Motor neuron (in vitro differentiated cells): ENCODE data around the gene SLC15A1. TPM values are rescaled to one million over a fixed set of nuclear protein-coding genes. Genes with fewer than 3 reads are reported as not detected.

Source experiments
- ATAC-seq, 8 experiments: fragments of 200-7000 bp; cut with Tn5 transposase; replicated peaks in 6 of 8; 2 replicates each; pipeline ENCODE4 v1.8.0; 2021; ENCODE audit warnings: mild to moderate bottlenecking in 8 of 8, moderate library complexity in 8 of 8
- H3K27ac ChIP-seq, 2 donors: fragments of 250-450 bp; sonication (Bioruptor Pico); 2 replicates each; pipeline ENCODE4 v1.9.0; 2021; ENCODE audit warnings: antibody characterized with exemption in 2 of 2, mild to moderate bottlenecking in 2 of 2, moderate library complexity in 1 of 2
- H3K4me1 ChIP-seq, 2 donors: fragments of 250-450 bp; sonication (Bioruptor Pico); replicated peaks in 1 of 2; 2 replicates each; pipeline ENCODE4 v1.6.1; 2021; ENCODE audit warnings: antibody characterized with exemption in 2 of 2, mild to moderate bottlenecking in 2 of 2, moderate library complexity in 1 of 2
- H3K4me3 ChIP-seq, 5 donors: fragments of 250-450 bp; sonication (Bioruptor Pico); 2 replicates each; pipeline ENCODE4 v1.9.0; 2021; ENCODE audit warnings: antibody characterized with exemption in 5 of 5, mild to moderate bottlenecking in 5 of 5, moderate library complexity in 4 of 5
- WGBS, 10 experiments: fragments of 450-650 bp; shearing (Covaris generic); methylation state at CpG; one replicate each; pipeline ENCODE4 v1.0.0; 2022; 5-methylcytosine and 5-hydroxymethylcytosine counted together
- in situ Hi-C, 9 experiments: fragments of 400-800 bp; cut with MboI; loops; one replicate each; pipeline ENCODE4 v1.15.0; 2021; ENCODE audit warnings: low sequenced_read_pairs in 9 of 9, low pct_unique_long_range_greater_than_20kb in 2 of 9; ENCODE audit not compliant: unreplicated experiment in 9 of 9
- total RNA-seq, 8 experiments: library from RNA; unstranded; fragments of 300-600 nt; gene quantifications; 2 replicates each; pipeline versions ENCODE4 v1.2.3 to v1.2.4, GENCODE V29; 2022

Gene SLC15A1
- total RNA-seq, 8 experiments from 2014 or later = 0.09 to 0.38 (median 0.28) TPM; not detected in 3

GRCh38 chr13:98775844-98776598 lies 23.5 kb upstream of the SLC15A1 start:
- WGBS, 10 experiments = 46 to 96% (median 90%) methylated on average over 2 to 9 of the region's 22 CpGs; no CpG with 5 or more reads in 2 of the 10 experiments
- peak in 2 of 8 experiments; percentile 46 to 87 for ATAC-seq
- Histone ChIP-seq H3K27ac (no peak overlapping the region), H3K4me3 (no peak overlapping the region), H3K4me1 (no peaks in the 10 kb centered on the region)
- in situ Hi-C loops = no loop called here

- Histone ChIP-seq H3K27ac (no peak overlapping the region), H3K4me1 (no peaks in the 10 kb centered on the region), H3K4me3 (no peak overlapping the region)
- in situ Hi-C loops = no loop called here
- ATAC-seq = no peak
- WGBS, 10 experiments = 40 to 90% (median 72%) methylated on average over 1 to 8 of the region's 15 CpGs; no CpG with 5 or more reads in 6 of the 10 experiments
Observed at GRCh38 chr13:98775386-98775785, 22.9 kb upstream of the SLC15A1 start.

DNA sequence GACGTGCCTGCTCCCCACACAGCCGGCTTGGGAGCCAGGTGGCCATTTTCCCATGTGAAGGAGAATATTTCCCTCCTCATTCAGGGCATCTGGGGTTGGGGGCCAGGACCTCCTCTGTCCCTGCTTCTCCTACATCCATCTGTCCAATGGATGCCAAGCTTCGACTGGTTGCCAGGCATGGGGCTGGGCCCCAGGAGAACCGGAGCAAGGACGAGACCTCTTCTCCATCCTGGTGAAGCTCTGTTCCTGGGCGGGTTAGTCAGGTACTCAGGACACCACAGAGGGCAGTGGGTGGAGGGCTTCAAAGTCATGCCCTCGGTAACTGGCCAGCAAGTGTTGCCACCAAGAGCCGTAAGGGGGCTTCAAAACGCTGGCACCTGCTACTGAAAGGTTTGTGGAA lies 22.3 kb upstream of the SLC15A1 start:
- H3K4me3 ChIP-seq = no peak overlapping the region
- ATAC-seq = no peak
- no peak overlapping the region for H3K27ac ChIP-seq
- in situ Hi-C loops = no loop called here
- no peaks in the 10 kb centered on the region for H3K4me1 ChIP-seq
- 20 to 100% (median 91%) methylated on average over 1 to 4 of the region's 9 CpGs; no CpG with 5 or more reads in 2 of the 10 experiments for WGBS, 10 experiments

GRCh38 chr13:98773921-98774320 lies 21.4 kb upstream of the SLC15A1 start:
- H3K4me1 ChIP-seq = no peaks in the 10 kb centered on the region
- in situ Hi-C loops = no loop called here
- no peak overlapping the region for H3K4me3 ChIP-seq
- no peak for ATAC-seq
- H3K27ac ChIP-seq = no peak overlapping the region
- WGBS, 10 experiments = 85 to 93% (median 88%) methylated on average over 2 to 9 of the region's 20 CpGs; no CpG with 5 or more reads in 7 of the 10 experiments

GRCh38 chr13:98772794-98773452 lies 20.5 kb upstream of the SLC15A1 start:
- Histone ChIP-seq H3K27ac (no peak overlapping the region), H3K4me1 (no peaks in the 10 kb centered on the region), H3K4me3 (no peak overlapping the region)
- in situ Hi-C loops = no loop called here
- no peak for ATAC-seq
- WGBS, 10 experiments = 60 to 100% (median 73%) methylated on average over 1 to 7 of the region's 12 CpGs; no CpG with 5 or more reads in 3 of the 10 experiments

DNA sequence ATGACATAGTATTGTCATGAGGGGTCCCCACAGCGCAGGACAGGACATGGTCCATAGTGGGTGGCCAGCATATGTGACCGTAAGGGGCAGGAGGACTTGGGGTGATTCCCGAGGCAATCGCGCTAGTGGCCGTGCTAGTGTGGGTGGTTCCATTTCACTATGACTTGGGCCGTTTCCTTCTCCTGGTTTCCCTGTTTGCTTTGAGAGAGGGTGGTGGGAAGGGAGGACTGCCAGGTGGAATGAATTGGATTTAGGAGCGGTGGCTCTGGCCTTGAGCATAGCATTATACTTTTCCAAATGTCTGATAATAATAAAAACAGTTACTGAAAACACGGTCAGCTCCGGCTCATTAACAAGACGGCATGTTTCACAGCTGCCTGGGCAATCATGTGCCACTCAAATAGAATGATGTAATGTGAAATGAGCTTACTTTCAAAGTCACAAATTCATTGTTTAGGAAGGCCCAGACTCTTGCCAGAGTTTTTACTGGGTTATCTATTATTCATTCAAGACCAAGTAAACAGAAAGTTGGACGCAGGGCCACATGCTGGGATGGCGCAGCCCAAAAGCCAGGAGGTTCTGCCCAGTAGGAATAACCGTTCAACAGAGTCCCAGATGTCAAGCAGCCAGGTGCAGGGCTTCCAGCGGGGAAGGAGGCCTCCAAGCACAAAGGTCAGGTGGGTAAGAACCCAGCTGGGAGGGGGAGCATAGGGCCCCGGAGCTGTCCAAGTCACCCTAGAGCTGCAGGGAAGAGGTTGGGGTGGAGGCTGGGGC lies 19.6 kb upstream of the SLC15A1 start:
- H3K27ac ChIP-seq = no peak overlapping the region
- H3K4me3 ChIP-seq = no peak overlapping the region
- ATAC-seq = no peak
- in situ Hi-C loops = no loop called here
- WGBS, 10 experiments = 22 to 100% (median 80%) methylated on average over 1 to 14 of the region's 16 CpGs; no CpG with 5 or more reads in 1 of the 10 experiments
- no peaks in the 10 kb centered on the region for H3K4me1 ChIP-seq

- in situ Hi-C loops = no loop called here
- 0 to 100% (median 58%) methylated on average over 1 to 2 of the region's 7 CpGs; no CpG with 5 or more reads in 2 of the 10 experiments for WGBS, 10 experiments
- Histone ChIP-seq H3K4me3 (no peak overlapping the region), H3K4me1 (no peaks in the 10 kb centered on the region), H3K27ac (no peak overlapping the region)
- no peak for ATAC-seq
Observed at GRCh38 chr13:98769736-98770135, 17.3 kb upstream of the SLC15A1 start.

DNA sequence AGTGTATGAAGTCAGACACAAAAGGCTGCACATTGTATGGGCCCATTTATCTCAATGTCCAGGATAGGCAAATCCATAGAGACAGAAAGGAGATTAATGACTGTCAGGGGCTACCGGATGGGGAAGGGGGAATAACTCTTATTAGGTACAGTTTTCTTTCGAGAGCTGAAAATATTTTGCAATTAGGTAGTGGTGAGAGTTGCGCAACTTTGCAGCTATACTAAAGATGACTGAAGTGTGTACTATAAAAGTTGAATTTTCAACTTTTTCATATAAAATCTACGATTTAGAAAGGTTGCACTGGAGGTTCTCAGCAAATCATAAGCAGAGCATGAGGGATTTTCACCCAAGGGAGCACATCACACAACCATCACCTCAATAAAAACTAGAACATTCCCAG lies 16.1 kb upstream of the SLC15A1 start:
- Histone ChIP-seq H3K27ac (no peak overlapping the region), H3K4me1 (no peaks in the 10 kb centered on the region), H3K4me3 (no peak overlapping the region)
- ATAC-seq = no peak
- WGBS, 10 experiments = 55 to 100% (median 88%) methylated on average over 1 to 4 of the region's 4 CpGs; no CpG with 5 or more reads in 2 of the 10 experiments
- in situ Hi-C loops = no loop called here

DNA sequence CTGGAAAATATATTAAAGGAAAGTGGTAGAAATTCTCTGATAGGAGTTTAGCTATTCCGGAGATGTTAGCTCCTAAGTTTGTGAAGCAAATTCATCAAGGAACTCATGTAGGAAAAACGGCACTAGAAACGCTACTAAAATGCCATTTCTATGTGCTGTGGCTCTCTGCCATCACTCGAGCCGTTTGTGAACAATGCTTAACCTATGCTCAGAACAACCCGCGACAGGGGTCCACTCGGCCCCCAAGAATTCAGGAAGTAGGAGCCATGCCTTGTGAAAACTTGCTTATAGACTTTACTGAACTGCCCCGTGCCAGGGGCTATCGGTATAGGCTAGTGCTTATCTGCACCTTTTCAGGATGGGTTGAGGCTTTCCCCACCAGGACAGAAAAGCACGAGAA lies 14.2 kb upstream of the SLC15A1 start:
- no peak overlapping the region for H3K4me3 ChIP-seq
- in situ Hi-C loops = no loop called here
- H3K27ac ChIP-seq = no peak overlapping the region
- ATAC-seq = no peak
- H3K4me1 ChIP-seq = peaks cover 0 to 3% of the 10 kb centered on the region in 2 donors
- 0 to 93% (median 76%) methylated on average over 1 to 10 of the region's 11 CpGs; no CpG with 5 or more reads in 2 of the 10 experiments for WGBS, 10 experiments

- no peak for ATAC-seq
- Histone ChIP-seq H3K4me3 (no peak overlapping the region), H3K4me1 (peaks cover 0 to 3% of the 10 kb centered on the region in 2 donors), H3K27ac (no peak overlapping the region)
- in situ Hi-C loops = no loop called here
- WGBS, 10 experiments = 35 to 93% (median 70%) methylated on average over 2 to 8 of the region's 8 CpGs; no CpG with 5 or more reads in 3 of the 10 experiments
Observed at GRCh38 chr13:98765996-98766519, 13.6 kb upstream of the SLC15A1 start.

GRCh38 chr13:98761986-98762616 lies 9.6 kb upstream of the SLC15A1 start:
- no peak overlapping the region for H3K27ac ChIP-seq
- WGBS, 10 experiments = 50 to 100% (median 85%) methylated on average over 1 to 9 of the region's 15 CpGs; no CpG with 5 or more reads in 1 of the 10 experiments

More at GRCh38 chr13:98761986-98762616, 9.6 kb upstream of the SLC15A1 start:
- H3K4me3 ChIP-seq = no peak overlapping the region
- in situ Hi-C loops = no loop called here
- peaks cover 0 to 3% of the 10 kb centered on the region in 2 donors for H3K4me1 ChIP-seq
- peak in 3 of 8 experiments; percentile 48 to 77 (median 75) for ATAC-seq
